GM12801 (cell line): Measurements from ENCODE around the gene DPM2.

Experiments used
- CTCF ChIP-seq: IDR thresholded peaks from one replicate; pipeline ENCODE4 v1.5.1; 2011; ENCODE audit warnings: control low read depth; ENCODE audit not compliant: insufficient read length; ENCODE audit errors: extremely low read depth

The DPM2 gene

GRCh38 chr9:127893392-127893791, 44.3 kb downstream of the DPM2 start:
- TF ChIP-seq CTCF, result no peak

- TF ChIP-seq CTCF, result no peak
These were observed 44.8 kb downstream of the DPM2 start for GRCh38 chr9:127892831-127893230.

- TF ChIP-seq CTCF, result no peak
These were observed 47.6 kb downstream of the DPM2 start for GRCh38 chr9:127890053-127890452.

- TF ChIP-seq CTCF, result no peak
These were observed 49.9 kb downstream of the DPM2 start for GRCh38 chr9:127887792-127888191.

- no peak for TF ChIP-seq CTCF
These were observed 51.2 kb downstream of the DPM2 start for GRCh38 chr9:127886401-127886972.

GRCh38 chr9:127885508-127886281, 52.0 kb downstream of the DPM2 start:
- no peak for TF ChIP-seq CTCF
